CD14-positive monocyte (primary cell): Measurements from ENCODE around the gene COL2A1. TPM values are rescaled to one million over a fixed set of nuclear protein-coding genes. Genes with fewer than 3 reads are reported as not detected.
A peak's percentile ranks its signal among the peaks of the same experiment; 100 is the strongest.
"Not testable (repeated sequence)": the region's sequence is repeated elsewhere in the genome, so short reads cannot be mapped to it uniquely, and the experiment has no call there.

ENCODE experiments used
- DNase-seq, 3 donors: peaks; one replicate each; pipeline ENCODE4 v3.0.0-alpha.2; 2011 to 2022
- H2AFZ ChIP-seq: 2 replicates; pipeline ENCODE4 v1.6.0; 2012; ENCODE audit warnings: mild to moderate bottlenecking, low read depth, low read length, inconsistent platforms; ENCODE audit not compliant: insufficient read depth, poor library complexity, severe bottlenecking
- H3K27ac ChIP-seq, 2 donors: 1 replicate in 1 of 2; 2 replicates in 1 of 2; pipeline ENCODE4 v1.5.1; 2012 to 2013; ENCODE audit warnings: low read length in 2 of 2, control low read depth in 1 of 2, inconsistent platforms in 1 of 2, low read depth in 1 of 2, mild to moderate bottlenecking in 1 of 2
- H3K27me3 ChIP-seq, 2 donors: one replicate each; pipeline versions ENCODE4 v1.6.0 to v1.6.1; 2011 to 2013; ENCODE audit warnings: low read length in 2 of 2; ENCODE audit not compliant: control insufficient read depth in 2 of 2, insufficient read depth in 2 of 2
- H3K36me3 ChIP-seq, 2 donors: replicated peaks in 1 of 2; 1 replicate in 1 of 2; 2 replicates in 1 of 2; pipeline versions ENCODE4 v1.5.1 to v1.6.1; 2012 to 2013; ENCODE audit warnings: low read length in 2 of 2, control low read depth in 1 of 2, inconsistent platforms in 1 of 2, mild to moderate bottlenecking in 1 of 2; ENCODE audit not compliant: insufficient read depth in 2 of 2, control insufficient read depth in 1 of 2
- H3K4me1 ChIP-seq, 2 donors: 1 replicate in 1 of 2; 2 replicates in 1 of 2; pipeline versions ENCODE4 v1.5.1 to v1.6.1; 2012 to 2013; ENCODE audit warnings: low read length in 2 of 2, control low read depth in 1 of 2, inconsistent platforms in 1 of 2, mild to moderate bottlenecking in 1 of 2, moderate library complexity in 1 of 2; ENCODE audit not compliant: insufficient read depth in 2 of 2, control insufficient read depth in 1 of 2
- H3K4me2 ChIP-seq: replicated peaks from 2 replicates; pipeline ENCODE3; 2012; ENCODE audit warnings: low read length, moderate library complexity, mild to moderate bottlenecking; ENCODE audit not compliant: poor library complexity, severe bottlenecking; ENCODE audit errors: extremely low read depth
- H3K4me3 ChIP-seq, 3 experiments: fragments of 200-600 bp in 1 of 3; sonication (generic) in 1 of 3; replicated peaks in 1 of 3; 1 replicate in 2 of 3; 2 replicates in 1 of 3; pipeline ENCODE4 v1.5.1; 2011 to 2013; ENCODE audit warnings: low read length in 3 of 3, mild to moderate bottlenecking in 3 of 3, control low read depth in 2 of 3, low read depth in 2 of 3, inconsistent platforms in 1 of 3, moderate library complexity in 1 of 3
- H3K79me2 ChIP-seq: 2 replicates; pipeline ENCODE4 v1.6.0; 2012; ENCODE audit warnings: mild to moderate bottlenecking, control low read depth, inconsistent platforms, low read length, moderate library complexity; ENCODE audit not compliant: insufficient read depth
- H3K9ac ChIP-seq: 2 replicates; pipeline ENCODE4 v1.6.0; 2017; ENCODE audit warnings: low read length, mild to moderate bottlenecking; ENCODE audit not compliant: insufficient read depth, poor library complexity, severe bottlenecking
- H3K9me3 ChIP-seq, 2 donors: replicated peaks in 1 of 2; 1 replicate in 1 of 2; 2 replicates in 1 of 2; pipeline versions ENCODE4 v1.5.1 to v1.6.1; 2012 to 2013; ENCODE audit warnings: low read length in 2 of 2, control low read depth in 1 of 2; ENCODE audit not compliant: control insufficient read depth in 1 of 2, insufficient read depth in 1 of 2
- H4K20me1 ChIP-seq: 2 replicates; pipeline ENCODE4 v1.6.0; 2012; ENCODE audit warnings: mild to moderate bottlenecking, low read length, control low read depth, moderate library complexity; ENCODE audit not compliant: insufficient read depth
- H3K27ac Mint-ChIP-seq, 7 donors: one replicate each; pipeline ENCODE4 v1.8.0; 2020; ENCODE audit warnings: mild to moderate bottlenecking in 7 of 7, mixed read lengths in 7 of 7, moderate library complexity in 6 of 7, inconsistent platforms in 2 of 7
- H3K27me3 Mint-ChIP-seq, 3 donors: one replicate each; pipeline ENCODE4 v1.8.0; 2021 to 2022; ENCODE audit warnings: low read depth in 3 of 3, mild to moderate bottlenecking in 3 of 3, mixed read lengths in 3 of 3, moderate library complexity in 3 of 3, inconsistent platforms in 1 of 3
- H3K36me3 Mint-ChIP-seq, 2 donors: one replicate each; pipeline ENCODE4 v1.8.0; 2020; ENCODE audit warnings: mixed read lengths in 2 of 2, inconsistent platforms in 1 of 2, mild to moderate bottlenecking in 1 of 2
- H3K4me1 Mint-ChIP-seq: one replicate; pipeline ENCODE4 v1.8.0; 2020; ENCODE audit warnings: mild to moderate bottlenecking, mixed read lengths
- H3K4me3 Mint-ChIP-seq, 2 donors: one replicate each; pipeline ENCODE4 v1.8.0; 2020; ENCODE audit warnings: mild to moderate bottlenecking in 2 of 2, mixed read lengths in 2 of 2, moderate library complexity in 1 of 2
- H3K9me3 Mint-ChIP-seq, 7 donors: one replicate each; pipeline ENCODE4 v1.8.0; 2020 to 2022; ENCODE audit warnings: mixed read lengths in 7 of 7, mild to moderate bottlenecking in 6 of 7, moderate library complexity in 6 of 7, inconsistent platforms in 2 of 7
- WGBS: methylation state at CpG from one replicate; pipeline ENCODE4 v1.1.5; 2013; ENCODE audit warnings: missing lambda C conversion rate; ENCODE audit not compliant: insufficient coverage; 5-methylcytosine and 5-hydroxymethylcytosine counted together
- intact Hi-C, 2 donors: fragments of 100-400 bp; cut with micrococcal nuclease; formaldehyde crosslinking; loops; one replicate each; pipeline versions ENCODE4 v1.15.0 to v1.15.1; 2023
- polyA plus RNA-seq, 3 donors: library from polyadenylated mRNA; depleted of rRNA in 1 of 3; unstranded in 2 of 3; stranded (reverse) in 1 of 3; fragments of 300-500 nt in 2 of 3; fragments of >200 nt in 1 of 3; fragmentation: Illumina TruSeq in 2 of 3; gene quantifications; 1 replicate in 2 of 3; 2 replicates in 1 of 3; pipeline ENCODE4 v1.2.3, GENCODE V29; 2012 to 2021
- TF ChIP-seq, protein P1 (sequence below): fragments of 200-600 bp; IDR thresholded peaks from one replicate; pipeline ENCODE4 v1.8.0; 2022; ENCODE audit warnings: antibody characterized with exemption, mild to moderate bottlenecking

Gene COL2A1
- polyA plus RNA-seq, 3 donors, result not detected

DNA sequence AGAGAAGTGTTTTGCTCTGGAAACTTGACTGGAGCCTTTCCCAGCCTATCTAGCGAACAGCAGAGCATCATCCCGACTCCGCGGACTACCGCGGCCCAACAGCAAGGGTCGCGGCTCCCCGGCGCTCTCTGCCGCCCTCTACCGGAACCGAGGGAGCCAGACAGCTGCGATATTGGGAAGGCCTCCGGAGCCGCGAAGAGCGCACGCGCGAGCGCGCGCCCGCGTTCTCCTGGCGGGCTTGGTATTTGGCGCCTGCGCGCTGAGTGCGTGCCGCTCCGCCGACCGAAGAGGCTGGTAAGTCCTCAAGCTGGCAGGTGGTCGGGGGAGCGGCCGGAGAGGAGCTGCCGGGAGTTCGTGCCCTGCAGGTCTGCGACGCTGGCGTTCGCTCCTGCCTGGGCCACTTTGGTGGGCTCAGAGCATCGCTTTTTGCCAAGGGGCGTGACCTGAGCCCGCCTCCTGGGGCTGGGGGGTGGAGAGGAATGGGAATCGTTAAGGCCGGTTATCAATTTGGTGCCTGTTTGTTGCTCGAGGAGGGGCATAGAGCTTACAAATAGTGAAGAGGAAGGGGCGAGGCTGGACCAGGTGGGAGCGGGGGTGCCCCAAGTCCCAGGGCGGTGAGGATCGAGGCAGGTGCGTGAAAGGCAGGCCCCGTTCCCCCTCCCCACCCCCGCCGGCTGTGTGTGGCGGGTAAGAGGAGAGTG lies 40.8 kb downstream of the COL2A1 start, which contains the start of gene TMEM106C:
Gene TMEM106C (plus strand): TSS at position 257 of the 701 bp plus-strand sequence. CDS start 641 bp downstream, outside the sequence.
- H3K9ac ChIP-seq, result peak within 1 kb of the TSS; percentile 81
- peaks cover 10 to 16% of the 10 kb centered on the region in 2 donors for H3K4me1 ChIP-seq
- H3K9me3 ChIP-seq, result no peaks in the 10 kb centered on the region
- H4K20me1 ChIP-seq, result no peaks in the 10 kb centered on the region
- H3K36me3 ChIP-seq, result peaks cover 3 to 26% of the 10 kb centered on the region in 2 donors
- Mint-ChIP-seq H3K4me3 (peak within 1 kb of the TSS; percentile 98), H3K27ac (peak within 1 kb of the TSS in 5 of 7 donors; percentile 18 to 85 (median 68)), H3K4me1 (peaks cover 21% of the 10 kb centered on the region), H3K36me3 (peaks cover 10 to 14% of the 10 kb centered on the region in 2 donors), H3K27me3 (peaks cover 18 to 30% (median 21%) of the 10 kb centered on the region in 3 donors), H3K9me3 (peaks cover 0 to 5% (median 1%) of the 10 kb centered on the region in 7 donors)
- intact Hi-C loops, result loop anchor here in 1 of 2 donors (10.0 kb wide), 1 partner anchor 191 kb away; the partner anchor contains the start of gene ASB8
- TF ChIP-seq, protein P1, sequence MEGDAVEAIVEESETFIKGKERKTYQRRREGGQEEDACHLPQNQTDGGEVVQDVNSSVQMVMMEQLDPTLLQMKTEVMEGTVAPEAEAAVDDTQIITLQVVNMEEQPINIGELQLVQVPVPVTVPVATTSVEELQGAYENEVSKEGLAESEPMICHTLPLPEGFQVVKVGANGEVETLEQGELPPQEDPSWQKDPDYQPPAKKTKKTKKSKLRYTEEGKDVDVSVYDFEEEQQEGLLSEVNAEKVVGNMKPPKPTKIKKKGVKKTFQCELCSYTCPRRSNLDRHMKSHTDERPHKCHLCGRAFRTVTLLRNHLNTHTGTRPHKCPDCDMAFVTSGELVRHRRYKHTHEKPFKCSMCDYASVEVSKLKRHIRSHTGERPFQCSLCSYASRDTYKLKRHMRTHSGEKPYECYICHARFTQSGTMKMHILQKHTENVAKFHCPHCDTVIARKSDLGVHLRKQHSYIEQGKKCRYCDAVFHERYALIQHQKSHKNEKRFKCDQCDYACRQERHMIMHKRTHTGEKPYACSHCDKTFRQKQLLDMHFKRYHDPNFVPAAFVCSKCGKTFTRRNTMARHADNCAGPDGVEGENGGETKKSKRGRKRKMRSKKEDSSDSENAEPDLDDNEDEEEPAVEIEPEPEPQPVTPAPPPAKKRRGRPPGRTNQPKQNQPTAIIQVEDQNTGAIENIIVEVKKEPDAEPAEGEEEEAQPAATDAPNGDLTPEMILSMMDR, result peak; percentile 95
- peak within 1 kb of the TSS in 1 of 2 donors; percentile 74 for H3K27ac ChIP-seq
- peak within 1 kb of the TSS; percentile 100 for H3K4me2 ChIP-seq
- peak within 1 kb of the TSS; percentile 100 for H2AFZ ChIP-seq
- H3K4me3 ChIP-seq, result peak within 1 kb of the TSS; percentile 61 to 97 (median 87)
- peaks cover 9% of the 10 kb centered on the region for H3K79me2 ChIP-seq
- peaks cover 4 to 10% of the 10 kb centered on the region in 2 donors for H3K27me3 ChIP-seq
- DNase-seq, result peak; percentile 90 to 92 (median 91)
- WGBS, result under 1% methylated on average over 49 of the region's 59 CpGs

DNA sequence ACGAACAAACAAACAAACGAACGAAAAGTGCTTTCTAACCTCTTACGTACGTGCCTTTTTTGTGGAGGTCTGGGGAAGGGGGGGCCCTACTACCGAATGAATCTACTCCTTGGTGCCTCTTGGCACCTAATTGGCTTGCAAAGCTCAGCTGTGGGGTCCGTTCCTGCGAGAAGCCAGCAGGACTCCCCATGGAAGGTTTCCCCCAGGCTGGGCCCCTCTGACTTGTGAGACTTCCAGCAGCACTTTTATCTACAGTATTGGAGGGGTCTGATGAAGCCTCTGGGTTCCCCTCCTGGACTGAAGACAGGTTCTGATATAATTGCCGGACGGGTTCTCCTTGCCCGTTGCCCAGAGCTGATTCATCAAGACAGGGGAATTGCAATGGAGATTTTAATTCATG lies 42.1 kb downstream of the COL2A1 start:
- Histone ChIP-seq H3K79me2 (peaks cover 9% of the 10 kb centered on the region), H3K9me3 (peaks cover 6 to 12% of the 10 kb centered on the region in 2 donors), H3K27me3 (peaks cover 4 to 10% of the 10 kb centered on the region in 2 donors), H3K4me2 (no peak overlapping the region), H4K20me1 (no peaks in the 10 kb centered on the region), H3K4me3 (no peak overlapping the region), H3K9ac (no peak overlapping the region), H3K36me3 (peaks cover 0 to 13% of the 10 kb centered on the region in 2 donors), H3K27ac (no peak overlapping the region), H2AFZ (no peak overlapping the region), H3K4me1 (peaks cover 10 to 16% of the 10 kb centered on the region in 2 donors)
- Mint-ChIP-seq H3K27me3 (peaks cover 18 to 30% (median 21%) of the 10 kb centered on the region in 3 donors), H3K9me3 (peaks cover 5 to 17% (median 14%) of the 10 kb centered on the region in 7 donors), H3K36me3 (peaks cover 6 to 8% of the 10 kb centered on the region in 2 donors), H3K4me3 (peak overlapping the region in 1 of 2 donors; percentile 23), H3K27ac (peak overlapping the region in 1 of 7 donors; percentile 40), H3K4me1 (peaks cover 21% of the 10 kb centered on the region)
- no peak for DNase-seq
- TF ChIP-seq, protein P1, result no peak
- intact Hi-C loops, result loop anchor here in 1 of 2 donors (10.0 kb wide), 1 partner anchor 193 kb away; the partner anchor contains the start of gene ASB8
- 94% methylated on average over 10 of the region's 11 CpGs for WGBS

DNA sequence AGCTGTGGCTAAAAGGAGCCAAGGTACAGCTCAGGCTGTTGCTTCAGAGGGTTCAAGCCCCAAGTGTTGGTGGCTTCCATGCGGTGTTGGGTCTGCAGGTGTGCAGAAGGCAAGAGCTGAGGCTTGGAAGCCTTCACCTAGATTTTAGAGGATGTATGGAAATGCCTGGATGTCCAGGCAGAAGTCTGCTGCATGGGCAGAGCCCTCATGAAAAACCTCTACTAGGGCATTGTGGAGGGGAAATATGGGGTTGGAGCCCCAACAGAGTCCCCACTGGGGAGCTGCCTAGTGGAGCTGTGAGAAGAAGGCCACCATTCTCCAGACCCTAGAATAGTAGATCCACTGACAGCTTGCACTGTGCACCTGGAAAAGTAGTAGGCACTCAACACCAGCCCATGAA lies 46.6 kb downstream of the COL2A1 start:
- intact Hi-C loops, result loop anchor here in 1 of 2 donors (10.0 kb wide), 1 partner anchor 243 kb away; no protein-coding TSS in a partner anchor
- Mint-ChIP-seq H3K27me3 (peaks cover 16 to 23% (median 20%) of the 10 kb centered on the region in 3 donors), H3K9me3 (peaks cover 5 to 21% (median 15%) of the 10 kb centered on the region in 7 donors)
- not testable (repeated sequence) for H4K20me1 ChIP-seq, DNase-seq, H3K4me3 ChIP-seq, H2AFZ ChIP-seq, H3K4me2 ChIP-seq, H3K36me3 Mint-ChIP-seq, H3K4me1 ChIP-seq, H3K4me1 Mint-ChIP-seq, H3K4me3 Mint-ChIP-seq, H3K36me3 ChIP-seq, H3K27ac Mint-ChIP-seq, H3K27ac ChIP-seq, H3K9ac ChIP-seq, H3K79me2 ChIP-seq
- Histone ChIP-seq H3K27me3 (peaks cover 4 to 11% of the 10 kb centered on the region in 2 donors), H3K9me3 (peaks cover 6 to 12% of the 10 kb centered on the region in 2 donors)
- WGBS, result 100% methylated on average over 1 of the region's 1 CpG
